VCaP (cell line): ENCODE data around the gene UBC.

ENCODE experiments used
- H3K27ac ChIP-seq: fragments of 450-650 bp; 2 replicates; pipeline ENCODE4 v1.5.1; 2017
- CTCF ChIP-seq: fragments of 450-650 bp; conservative IDR thresholded peaks from 2 replicates; pipeline ENCODE4 v1.5.1; 2017; ENCODE audit warnings: mild to moderate bottlenecking, moderate library complexity

UBC gene

GRCh38 chr12:124914392-124915238 lies at the start of gene UBC:
Gene UBC, minus strand, starts transcription at chr12:124914650. Its CDS starts 879 bp downstream, at chr12:124913771.
- H3K27ac ChIP-seq, result peak within 1 kb of the TSS; percentile 99
- no peak for TF ChIP-seq CTCF

GRCh38 chr12:124963211-124963610 lies 48.8 kb upstream of the UBC start:
- H3K27ac ChIP-seq, result no peak overlapping the region
- TF ChIP-seq CTCF, result no peak

- no peak for TF ChIP-seq CTCF
- no peak overlapping the region for H3K27ac ChIP-seq
Observed at GRCh38 chr12:124961055-124961454, 46.6 kb upstream of the UBC start.

GRCh38 chr12:124956571-124956970 lies 42.1 kb upstream of the UBC start:
- no peak for TF ChIP-seq CTCF
- H3K27ac ChIP-seq, result no peak overlapping the region

- no peak for TF ChIP-seq CTCF
- no peak overlapping the region for H3K27ac ChIP-seq
Observed at GRCh38 chr12:124954771-124955170, 40.3 kb upstream of the UBC start.

GRCh38 chr12:124953689-124954405 lies 39.4 kb upstream of the UBC start:
- TF ChIP-seq CTCF, result no peak
- H3K27ac ChIP-seq, result no peak overlapping the region

GRCh38 chr12:124952801-124953200 lies 38.4 kb upstream of the UBC start:
- no peak for TF ChIP-seq CTCF
- no peak overlapping the region for H3K27ac ChIP-seq
